HL-60 (cell line): ENCODE results near the gene TTI1.

Source experiments
- DNase-seq, 2 experiments: peaks; one replicate each; pipeline ENCODE4 v3.0.0-alpha.2; 2010 to 2020; ENCODE audit warnings: low read depth in 1 of 2, low spot score in 1 of 2
- H3K27ac ChIP-seq: fragments of 250-450 bp; sonication (Bioruptor Pico); replicated peaks from 2 replicates; pipeline ENCODE4 v1.5.1; 2020; ENCODE audit warnings: mild to moderate bottlenecking, moderate library complexity
- H3K27me3 ChIP-seq: fragments of 250-450 bp; sonication (Bioruptor Pico); 2 replicates; pipeline ENCODE4 v1.5.1; 2021; ENCODE audit warnings: mild to moderate bottlenecking, moderate library complexity; ENCODE audit not compliant: insufficient read depth, poor library complexity, severe bottlenecking
- H3K4me3 ChIP-seq: replicated peaks from 2 replicates; pipeline ENCODE4 v1.5.1; 2011; ENCODE audit warnings: mild to moderate bottlenecking, control low read depth, low read length; ENCODE audit not compliant: insufficient read depth
- GABPA ChIP-seq: IDR thresholded peaks from 2 replicates; pipeline ENCODE4 v1.6.1; 2012; ENCODE audit warnings: low read depth
- POLR2AphosphoS5 ChIP-seq: IDR thresholded peaks from 2 replicates; pipeline ENCODE4 v1.6.1; 2012; ENCODE audit warnings: low read depth
- SPI1 ChIP-seq: IDR thresholded peaks from 2 replicates; pipeline ENCODE4 v1.6.1; 2012; ENCODE audit warnings: low read depth, mild to moderate bottlenecking, borderline replicate concordance
- TF ChIP-seq, protein P1 (sequence below): IDR thresholded peaks from one replicate; pipeline ENCODE4 v1.5.1; 2011; ENCODE audit warnings: low read length, control low read depth, inconsistent platforms; ENCODE audit not compliant: insufficient read depth
- TF ChIP-seq, protein P2 (sequence below): IDR thresholded peaks from 2 replicates; pipeline ENCODE4 v1.6.1; 2012; ENCODE audit warnings: low read depth; ENCODE audit not compliant: insufficient replicate concordance

TTI1 gene

DNA sequence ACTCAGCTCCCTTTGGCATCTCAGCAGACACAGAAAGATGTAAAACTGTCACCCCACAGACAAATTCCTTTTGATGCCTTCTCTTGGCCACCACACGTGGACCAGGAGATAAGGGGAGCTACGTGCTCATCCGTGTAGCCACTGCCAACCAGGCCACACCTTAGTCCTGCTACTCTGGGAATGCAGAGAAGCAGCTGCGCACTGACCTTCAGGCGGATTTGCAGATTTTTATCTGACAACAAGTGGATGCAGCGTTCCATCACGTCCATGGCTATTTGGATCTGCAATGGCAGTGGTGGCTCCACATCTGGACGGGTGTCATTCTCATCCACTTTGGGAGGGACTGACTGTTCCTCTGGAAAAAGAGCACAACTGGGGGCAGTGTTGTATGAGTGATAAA is 30.8 kb downstream of the TTI1 start:
- H3K4me3 ChIP-seq, result no peak overlapping the region
- TF ChIP-seq GABPA (no peak), POLR2AphosphoS5 (no peak), SPI1 (no peak)
- TF ChIP-seq, protein P1, sequence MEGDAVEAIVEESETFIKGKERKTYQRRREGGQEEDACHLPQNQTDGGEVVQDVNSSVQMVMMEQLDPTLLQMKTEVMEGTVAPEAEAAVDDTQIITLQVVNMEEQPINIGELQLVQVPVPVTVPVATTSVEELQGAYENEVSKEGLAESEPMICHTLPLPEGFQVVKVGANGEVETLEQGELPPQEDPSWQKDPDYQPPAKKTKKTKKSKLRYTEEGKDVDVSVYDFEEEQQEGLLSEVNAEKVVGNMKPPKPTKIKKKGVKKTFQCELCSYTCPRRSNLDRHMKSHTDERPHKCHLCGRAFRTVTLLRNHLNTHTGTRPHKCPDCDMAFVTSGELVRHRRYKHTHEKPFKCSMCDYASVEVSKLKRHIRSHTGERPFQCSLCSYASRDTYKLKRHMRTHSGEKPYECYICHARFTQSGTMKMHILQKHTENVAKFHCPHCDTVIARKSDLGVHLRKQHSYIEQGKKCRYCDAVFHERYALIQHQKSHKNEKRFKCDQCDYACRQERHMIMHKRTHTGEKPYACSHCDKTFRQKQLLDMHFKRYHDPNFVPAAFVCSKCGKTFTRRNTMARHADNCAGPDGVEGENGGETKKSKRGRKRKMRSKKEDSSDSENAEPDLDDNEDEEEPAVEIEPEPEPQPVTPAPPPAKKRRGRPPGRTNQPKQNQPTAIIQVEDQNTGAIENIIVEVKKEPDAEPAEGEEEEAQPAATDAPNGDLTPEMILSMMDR, result no peak
- TF ChIP-seq, protein P2, sequence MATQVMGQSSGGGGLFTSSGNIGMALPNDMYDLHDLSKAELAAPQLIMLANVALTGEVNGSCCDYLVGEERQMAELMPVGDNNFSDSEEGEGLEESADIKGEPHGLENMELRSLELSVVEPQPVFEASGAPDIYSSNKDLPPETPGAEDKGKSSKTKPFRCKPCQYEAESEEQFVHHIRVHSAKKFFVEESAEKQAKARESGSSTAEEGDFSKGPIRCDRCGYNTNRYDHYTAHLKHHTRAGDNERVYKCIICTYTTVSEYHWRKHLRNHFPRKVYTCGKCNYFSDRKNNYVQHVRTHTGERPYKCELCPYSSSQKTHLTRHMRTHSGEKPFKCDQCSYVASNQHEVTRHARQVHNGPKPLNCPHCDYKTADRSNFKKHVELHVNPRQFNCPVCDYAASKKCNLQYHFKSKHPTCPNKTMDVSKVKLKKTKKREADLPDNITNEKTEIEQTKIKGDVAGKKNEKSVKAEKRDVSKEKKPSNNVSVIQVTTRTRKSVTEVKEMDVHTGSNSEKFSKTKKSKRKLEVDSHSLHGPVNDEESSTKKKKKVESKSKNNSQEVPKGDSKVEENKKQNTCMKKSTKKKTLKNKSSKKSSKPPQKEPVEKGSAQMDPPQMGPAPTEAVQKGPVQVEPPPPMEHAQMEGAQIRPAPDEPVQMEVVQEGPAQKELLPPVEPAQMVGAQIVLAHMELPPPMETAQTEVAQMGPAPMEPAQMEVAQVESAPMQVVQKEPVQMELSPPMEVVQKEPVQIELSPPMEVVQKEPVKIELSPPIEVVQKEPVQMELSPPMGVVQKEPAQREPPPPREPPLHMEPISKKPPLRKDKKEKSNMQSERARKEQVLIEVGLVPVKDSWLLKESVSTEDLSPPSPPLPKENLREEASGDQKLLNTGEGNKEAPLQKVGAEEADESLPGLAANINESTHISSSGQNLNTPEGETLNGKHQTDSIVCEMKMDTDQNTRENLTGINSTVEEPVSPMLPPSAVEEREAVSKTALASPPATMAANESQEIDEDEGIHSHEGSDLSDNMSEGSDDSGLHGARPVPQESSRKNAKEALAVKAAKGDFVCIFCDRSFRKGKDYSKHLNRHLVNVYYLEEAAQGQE, result no peak
- H3K27me3 ChIP-seq, result no peaks in the 10 kb centered on the region
- no peak for DNase-seq
- H3K27ac ChIP-seq, result no peak overlapping the region

DNA sequence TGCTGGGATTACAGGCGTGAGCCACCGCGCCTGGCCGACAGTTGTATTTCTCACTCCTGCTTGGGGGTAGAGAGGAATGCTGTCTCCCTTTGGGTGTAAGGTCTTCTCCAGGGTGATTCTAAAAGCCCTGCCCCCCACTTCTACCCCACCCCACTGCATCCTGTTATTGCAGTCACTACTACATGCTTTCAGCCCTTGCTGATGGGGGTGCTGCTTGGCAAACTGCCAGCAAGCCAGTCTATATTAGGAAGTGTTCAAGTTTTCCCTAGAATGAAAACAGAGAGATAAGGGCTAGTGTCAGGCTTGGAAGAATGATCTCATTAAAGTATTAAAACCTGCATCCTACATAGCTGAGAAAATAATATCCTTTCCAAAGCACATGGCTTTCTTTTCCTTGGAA is 31.3 kb downstream of the TTI1 start:
- H3K4me3 ChIP-seq, result no peak overlapping the region

DNA sequence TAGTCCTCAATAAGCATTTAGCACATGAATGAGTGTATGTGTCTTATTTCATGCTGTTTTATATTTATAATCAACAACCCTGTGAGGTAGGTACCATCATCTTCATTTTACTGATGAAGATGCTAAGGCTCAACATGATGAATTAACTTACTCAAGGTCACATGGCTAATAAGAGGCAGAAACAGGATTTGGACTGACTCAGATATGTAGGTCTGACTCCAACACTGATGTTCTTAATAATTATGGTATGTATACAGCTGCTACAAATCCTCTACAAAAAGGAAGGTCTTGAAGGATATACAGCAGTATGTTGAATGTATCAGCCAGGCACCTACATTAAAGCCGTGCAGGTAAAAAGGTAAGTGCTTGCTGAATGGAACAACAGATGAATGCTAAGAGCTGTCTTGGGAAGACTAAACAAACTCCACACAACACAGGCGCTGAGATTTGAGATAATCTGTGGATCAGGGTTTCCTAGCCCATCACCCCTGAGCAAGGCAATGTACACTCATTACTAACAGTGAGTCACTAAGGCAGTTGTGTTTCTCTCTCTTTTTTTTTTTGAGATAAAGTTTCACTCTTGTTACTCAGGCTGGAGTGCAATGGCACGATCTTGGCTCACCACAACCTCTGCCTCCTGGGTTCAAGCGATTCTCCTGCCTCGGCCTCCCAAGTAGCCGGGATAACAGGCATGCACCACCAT is 31.9 kb downstream of the TTI1 start:
- Histone ChIP-seq H3K27me3 (no peaks in the 10 kb centered on the region), H3K4me3 (no peak overlapping the region), H3K27ac (no peak overlapping the region)
- no peak for TF ChIP-seq SPI1
- TF ChIP-seq, protein P2, result no peak
- TF ChIP-seq, protein P1, result no peak
- no peak for TF ChIP-seq POLR2AphosphoS5
- TF ChIP-seq GABPA, result no peak
- DNase-seq, result no peak

More for the DNA sequence above, 31.3 kb downstream of the TTI1 start:
- Histone ChIP-seq H3K27ac (no peak overlapping the region), H3K27me3 (no peaks in the 10 kb centered on the region)
- TF ChIP-seq, protein P1, result no peak
- TF ChIP-seq POLR2AphosphoS5 (no peak), GABPA (no peak), SPI1 (no peak)
- TF ChIP-seq, protein P2, result no peak
- DNase-seq, result no peak
